Esophagus muscularis mucosa (tissue), 4 donors: ENCODE data around the gene ARHGAP24. TPM values are rescaled to one million over a fixed set of nuclear protein-coding genes. Genes with fewer than 3 reads are reported as not detected.

Experiments
- DNase-seq: peaks from one replicate; pipeline ENCODE4 v3.0.0-alpha.2; 2017; ENCODE audit errors: extremely low spot score
- H3K27ac ChIP-seq, 4 donors: fragments of 200-600 bp; sonication (generic); replicated peaks in 1 of 4; 1 replicate in 3 of 4; 2 replicates in 1 of 4; pipeline ENCODE4 v1.5.1; 2016 to 2019; ENCODE audit warnings: mild to moderate bottlenecking in 1 of 4
- H3K27me3 ChIP-seq, 4 donors: fragments of 200-600 bp; sonication (generic); one replicate each; pipeline versions ENCODE4 v1.5.1 to v1.6.0; 2016 to 2019
- H3K36me3 ChIP-seq, 4 donors: fragments of 200-600 bp; sonication (generic); one replicate each; pipeline ENCODE4 v1.5.1; 2016 to 2019
- H3K4me1 ChIP-seq, 4 donors: fragments of 200-600 bp; sonication (generic); one replicate each; pipeline ENCODE4 v1.5.1; 2016 to 2019
- H3K4me3 ChIP-seq, 4 donors: fragments of 200-600 bp; sonication (generic); 1 replicate in 2 of 4; 2 replicates in 2 of 4; pipeline ENCODE4 v1.5.1; 2016 to 2019; ENCODE audit warnings: mild to moderate bottlenecking in 4 of 4, moderate library complexity in 1 of 4
- H3K9me3 ChIP-seq, 4 donors: fragments of 200-600 bp; sonication (generic); 1 replicate in 3 of 4; 2 replicates in 1 of 4; pipeline ENCODE4 v1.5.1; 2016 to 2019
- EP300 ChIP-seq: sonication (generic); formaldehyde crosslinking; IDR thresholded peaks from one replicate; pipeline ENCODE4 v1.6.1; 2017; ENCODE audit warnings: antibody characterized with exemption
- POLR2A ChIP-seq: fragments of 450-650 bp; IDR thresholded peaks from one replicate; pipeline ENCODE4 v1.6.1; 2017; ENCODE audit warnings: antibody characterized with exemption, moderate library complexity, mild to moderate bottlenecking, low read depth
- POLR2AphosphoS5 ChIP-seq, 2 donors: sonication (generic); formaldehyde crosslinking; IDR thresholded peaks; one replicate each; pipeline ENCODE4 v1.6.1; 2017; ENCODE audit warnings: antibody characterized with exemption in 2 of 2
- WGBS: methylation state at CpG from one replicate; pipeline ENCODE4 v1.1.5; 2018; 5-methylcytosine and 5-hydroxymethylcytosine counted together
- intact Hi-C: fragments of 100-400 bp; cut with DNase I; formaldehyde crosslinking; loops from one replicate; pipeline ENCODE4 v1.15.1; 2023
- total RNA-seq, 4 donors: library from RNA; depleted of rRNA; stranded (reverse); fragments of >200 nt; gene quantifications; one replicate each; pipeline versions ENCODE4 v1.1.0 to v1.2.1, GENCODE V29; 2016
- TF ChIP-seq, protein P1 (sequence below), 3 experiments: fragments of 200-600 bp in 2 of 3; fragments of 450-650 bp in 1 of 3; sonication (generic) in 2 of 3; IDR thresholded peaks; one replicate each; pipeline ENCODE4 v1.5.1; 2017 to 2019; ENCODE audit warnings: antibody characterized with exemption in 3 of 3, mild to moderate bottlenecking in 2 of 3, moderate library complexity in 1 of 3

The ARHGAP24 gene
- 10 to 100 TPM; 17.6 to 30.2 (median 23.6) TPM for total RNA-seq

DNA sequence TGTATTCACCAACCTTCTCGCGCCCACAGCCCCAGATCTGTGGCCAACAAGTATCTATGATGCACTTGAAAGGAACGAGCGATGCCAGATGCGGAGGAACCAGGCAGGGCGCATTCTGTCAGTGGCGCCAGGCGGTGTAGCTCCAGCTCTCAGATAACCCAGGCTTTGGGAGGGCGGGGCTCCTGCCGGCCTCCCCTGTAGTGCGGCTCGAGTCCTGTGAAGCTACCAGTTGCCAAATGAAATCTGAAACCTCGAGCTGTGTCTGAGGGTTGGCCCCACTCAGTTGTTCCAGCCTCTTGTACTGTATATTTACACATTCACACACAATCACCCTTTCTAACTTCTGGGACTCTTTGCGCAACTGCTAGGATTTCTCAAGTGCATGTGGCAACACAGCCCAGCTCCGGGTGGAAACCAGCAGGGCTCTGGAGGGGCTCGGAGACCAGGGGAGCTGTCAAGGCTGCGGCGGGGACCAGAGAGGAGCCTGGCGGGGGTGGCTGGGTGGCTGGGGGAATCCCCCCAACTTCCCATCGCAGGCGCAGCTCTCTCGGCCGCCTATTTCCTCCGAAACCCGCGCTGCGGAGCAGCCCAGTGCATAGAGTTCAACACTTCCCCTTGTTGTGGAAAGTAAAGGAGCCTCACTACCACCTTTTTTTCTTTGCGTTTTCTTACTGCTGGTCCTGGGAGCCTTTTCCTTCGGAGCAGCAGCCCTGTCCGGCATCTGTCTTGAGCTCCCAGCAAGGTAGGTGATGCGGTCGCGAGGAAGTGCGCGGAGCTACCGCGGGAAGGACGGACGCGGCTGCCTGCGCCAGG, at the start of gene ARHGAP24:
TSS of gene ARHGAP24 (plus strand) at position 333 of the 813 bp plus-strand sequence.
- peak within 1 kb of the TSS; percentile 55 to 68 (median 60) for H3K27ac ChIP-seq
- no peak for TF ChIP-seq POLR2A
- TF ChIP-seq, protein P1, sequence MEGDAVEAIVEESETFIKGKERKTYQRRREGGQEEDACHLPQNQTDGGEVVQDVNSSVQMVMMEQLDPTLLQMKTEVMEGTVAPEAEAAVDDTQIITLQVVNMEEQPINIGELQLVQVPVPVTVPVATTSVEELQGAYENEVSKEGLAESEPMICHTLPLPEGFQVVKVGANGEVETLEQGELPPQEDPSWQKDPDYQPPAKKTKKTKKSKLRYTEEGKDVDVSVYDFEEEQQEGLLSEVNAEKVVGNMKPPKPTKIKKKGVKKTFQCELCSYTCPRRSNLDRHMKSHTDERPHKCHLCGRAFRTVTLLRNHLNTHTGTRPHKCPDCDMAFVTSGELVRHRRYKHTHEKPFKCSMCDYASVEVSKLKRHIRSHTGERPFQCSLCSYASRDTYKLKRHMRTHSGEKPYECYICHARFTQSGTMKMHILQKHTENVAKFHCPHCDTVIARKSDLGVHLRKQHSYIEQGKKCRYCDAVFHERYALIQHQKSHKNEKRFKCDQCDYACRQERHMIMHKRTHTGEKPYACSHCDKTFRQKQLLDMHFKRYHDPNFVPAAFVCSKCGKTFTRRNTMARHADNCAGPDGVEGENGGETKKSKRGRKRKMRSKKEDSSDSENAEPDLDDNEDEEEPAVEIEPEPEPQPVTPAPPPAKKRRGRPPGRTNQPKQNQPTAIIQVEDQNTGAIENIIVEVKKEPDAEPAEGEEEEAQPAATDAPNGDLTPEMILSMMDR (IDR thresholded peaks at IDR 0.05), result no peak
- TF ChIP-seq EP300, result no peak
- TF ChIP-seq POLR2AphosphoS5 (IDR thresholded peaks at IDR 0.05), result peak; percentile 55 to 74
- peaks cover 4 to 14% (median 11%) of the 10 kb centered on the region in 4 donors for H3K4me1 ChIP-seq
- no peaks in the 10 kb centered on the region for H3K9me3 ChIP-seq
- 1% methylated on average over 35 of the region's 41 CpGs for WGBS
- DNase-seq, result peak; percentile 95
- H3K36me3 ChIP-seq, result no peaks in the 10 kb centered on the region
- H3K27me3 ChIP-seq, result peaks cover 0 to 33% (median 2%) of the 10 kb centered on the region in 4 donors
- H3K4me3 ChIP-seq, result peak within 1 kb of the TSS; percentile 51 to 65 (median 58)
- intact Hi-C loops, result no loop called here

DNA sequence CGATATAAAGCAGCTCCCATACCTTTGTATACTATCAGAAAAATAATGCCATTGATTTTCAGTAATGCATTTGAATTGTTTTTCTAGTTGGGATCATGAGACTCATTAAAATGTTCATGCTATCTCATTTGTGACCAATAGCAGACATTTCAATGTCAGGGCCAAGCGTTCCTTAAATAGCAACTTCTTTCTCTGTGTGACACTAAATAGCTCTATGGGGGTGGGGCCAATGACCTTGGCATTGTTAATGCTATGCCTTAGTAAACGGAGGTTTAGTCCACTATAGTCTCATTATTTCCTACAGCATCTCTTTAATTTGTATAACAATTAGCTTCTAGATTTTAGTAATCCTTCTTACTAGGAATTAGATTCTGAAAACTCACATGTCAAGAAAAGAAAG, 48.6 kb upstream of the ARHGAP24 start:
- 83% methylated on average over 3 of the region's 3 CpGs for WGBS
- TF ChIP-seq POLR2A (no peak), POLR2AphosphoS5 (IDR thresholded peaks at IDR 0.05) (no peak), EP300 (no peak)
- TF ChIP-seq, protein P1 (IDR thresholded peaks at IDR 0.05), result no peak

DNA sequence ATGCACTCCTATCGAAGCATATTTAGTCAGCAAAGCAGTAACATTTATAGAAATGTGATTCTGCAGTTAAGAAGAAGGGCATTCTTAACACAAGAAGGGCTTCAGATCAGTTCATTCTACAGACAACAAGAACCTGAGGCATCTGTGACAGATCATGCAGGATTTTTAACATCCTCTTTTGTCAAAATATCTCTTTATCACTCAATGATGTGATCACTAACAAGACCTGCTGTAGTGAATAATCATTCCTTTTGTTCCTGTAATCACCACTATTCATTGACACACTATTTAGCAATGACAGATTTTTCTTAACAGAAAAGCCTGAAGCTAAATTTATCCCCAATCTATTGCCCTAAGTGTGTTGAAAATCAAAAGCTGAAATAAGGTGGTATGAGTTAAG, 47.8 kb upstream of the ARHGAP24 start:
- no peak overlapping the region for H3K4me3 ChIP-seq
- 100% methylated on average over 1 of the region's 1 CpG for WGBS
- DNase-seq, result no peak
- no peak overlapping the region for H3K27ac ChIP-seq
- no peaks in the 10 kb centered on the region for H3K36me3 ChIP-seq
- H3K4me1 ChIP-seq, result peaks cover 0 to 5% (median 0%) of the 10 kb centered on the region in 4 donors
- H3K9me3 ChIP-seq, result no peaks in the 10 kb centered on the region
- intact Hi-C loops, result no loop called here
- peaks cover 0 to 6% (median 0%) of the 10 kb centered on the region in 4 donors for H3K27me3 ChIP-seq
- TF ChIP-seq POLR2AphosphoS5 (IDR thresholded peaks at IDR 0.05) (no peak), POLR2A (no peak), EP300 (no peak)
- TF ChIP-seq, protein P1 (IDR thresholded peaks at IDR 0.05), result no peak

More for the DNA sequence above, 48.6 kb upstream of the ARHGAP24 start:
- DNase-seq, result no peak
- intact Hi-C loops, result no loop called here
- Histone ChIP-seq H3K9me3 (no peaks in the 10 kb centered on the region), H3K27me3 (peaks cover 0 to 6% (median 0%) of the 10 kb centered on the region in 4 donors), H3K36me3 (no peaks in the 10 kb centered on the region), H3K4me3 (no peak overlapping the region), H3K4me1 (peaks cover 0 to 6% (median 0%) of the 10 kb centered on the region in 4 donors), H3K27ac (no peak overlapping the region)

DNA sequence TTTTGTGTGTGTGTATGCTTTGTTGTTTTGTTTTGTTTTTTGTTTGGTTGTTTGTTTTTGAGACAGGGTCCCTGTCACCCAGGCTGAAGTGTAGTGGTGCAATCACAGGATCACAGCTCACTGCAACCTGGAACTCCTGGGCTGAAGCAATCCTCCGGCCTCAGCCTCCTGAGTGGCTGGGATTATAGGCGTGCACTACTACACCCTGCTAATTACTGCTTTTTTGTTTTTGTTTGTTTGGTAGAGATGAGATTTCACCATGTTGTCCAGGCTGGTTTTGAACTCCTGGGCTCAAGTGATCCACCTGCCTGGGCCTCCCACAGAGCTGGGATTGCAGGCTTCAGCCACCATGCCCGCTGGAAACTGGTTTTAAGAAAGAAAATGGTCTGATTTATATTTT, 44.7 kb upstream of the ARHGAP24 start:
- no peak overlapping the region for H3K27ac ChIP-seq
- peaks cover 0 to 3% (median 0%) of the 10 kb centered on the region in 4 donors for H3K9me3 ChIP-seq
- 93% methylated on average over 3 of the region's 3 CpGs for WGBS
- no peaks in the 10 kb centered on the region for H3K36me3 ChIP-seq
- peaks cover 0 to 6% (median 0%) of the 10 kb centered on the region in 4 donors for H3K27me3 ChIP-seq
- H3K4me1 ChIP-seq, result peaks cover 0 to 5% (median 0%) of the 10 kb centered on the region in 4 donors
- no peak overlapping the region for H3K4me3 ChIP-seq
- TF ChIP-seq, protein P1 (IDR thresholded peaks at IDR 0.05), result no peak
- no peak for TF ChIP-seq EP300
- no peak for TF ChIP-seq POLR2AphosphoS5 (IDR thresholded peaks at IDR 0.05)
- no peak for TF ChIP-seq POLR2A
- intact Hi-C loops, result no loop called here
- DNase-seq, result no peak
